ENCODE measurements around the gene NMNAT3. TPM values are rescaled to one million over a fixed set of nuclear protein-coding genes. Genes with fewer than 3 reads are reported as not detected.

The NMNAT3 gene
- total RNA-seq, 1 donor from 2014 or later, result 9.7 TPM

DNA sequence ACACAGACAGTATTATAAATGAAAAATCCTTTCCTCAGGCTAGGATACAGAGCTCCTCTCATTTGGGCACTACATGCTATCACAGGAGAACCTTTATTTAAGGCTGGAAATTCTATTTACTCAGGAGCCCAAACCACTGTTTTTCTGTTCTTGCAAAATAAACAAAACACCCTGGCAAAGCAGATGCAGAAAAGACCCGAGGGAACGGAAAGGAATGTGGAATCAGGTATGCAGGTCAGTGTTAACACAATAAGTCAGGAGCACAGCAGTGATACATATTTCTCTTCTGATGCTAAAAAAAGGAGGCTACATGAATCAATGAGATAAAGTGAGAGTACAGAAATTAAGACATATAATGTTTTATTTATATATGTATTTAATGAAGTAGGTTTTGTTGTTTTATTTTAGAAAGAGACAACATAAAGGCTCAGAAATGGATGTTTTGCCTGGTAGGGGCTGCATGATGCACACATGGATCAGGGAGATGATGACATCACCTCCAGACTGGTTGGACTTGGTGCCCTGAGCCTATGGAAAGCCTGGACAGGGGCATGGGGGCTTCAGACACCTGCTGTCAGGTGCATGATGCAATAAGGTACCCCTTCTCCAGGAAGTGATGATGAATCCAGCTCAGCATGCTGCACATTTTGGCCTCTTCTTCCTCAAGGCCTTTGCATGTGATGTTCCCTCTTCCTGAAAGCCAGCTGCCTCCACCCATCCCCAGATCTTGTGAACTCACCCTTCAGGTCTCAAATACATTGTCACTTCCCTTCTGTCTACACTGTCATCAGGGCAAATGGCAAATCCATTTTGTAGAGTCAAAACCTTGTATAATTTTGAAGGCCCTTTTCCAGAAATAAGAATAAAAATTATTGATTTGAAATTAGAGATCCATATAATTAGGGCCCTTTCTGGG is 119.2 kb downstream of the NMNAT3 start:
- intact Hi-C loops (cut with DNase I), result no loop called here

GRCh38 chr3:139557041-139557440 is 120.7 kb downstream of the NMNAT3 start:
- no peak for DNase-seq (ENCODE audit: low spot score)
- intact Hi-C loops (cut with DNase I), result no loop called here

More for the DNA sequence above, 119.2 kb downstream of the NMNAT3 start:
- DNase-seq (ENCODE audit: low spot score), result no peak

DNA sequence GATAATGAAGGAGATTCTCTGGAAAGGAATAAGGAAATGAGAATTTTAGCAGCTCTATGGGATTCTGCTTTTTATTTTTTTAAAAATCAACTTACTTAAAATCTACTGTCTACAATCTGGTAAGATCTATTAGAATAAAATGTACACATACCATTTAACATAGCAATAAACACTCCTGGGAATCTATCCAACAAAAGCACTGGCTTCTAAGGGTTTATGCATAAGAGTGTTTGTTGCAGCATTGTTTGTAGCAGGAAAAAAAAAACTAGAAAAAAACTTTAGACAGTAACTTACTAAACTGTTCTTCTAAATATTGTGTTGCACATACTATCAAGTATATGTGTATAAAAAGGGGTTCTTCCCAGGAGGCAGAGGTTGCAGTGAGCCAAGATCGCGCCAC is 122.5 kb downstream of the NMNAT3 start:
- no peak for DNase-seq (ENCODE audit: low spot score)
- intact Hi-C loops (cut with DNase I), result no loop called here

- intact Hi-C loops (cut with DNase I), result no loop called here
- DNase-seq (ENCODE audit: low spot score), result no peak
These were observed 123.1 kb downstream of the NMNAT3 start for GRCh38 chr3:139554628-139555027.

- intact Hi-C loops (cut with DNase I), result no loop called here
- no peak for DNase-seq (ENCODE audit: low spot score)
These were observed 125.0 kb downstream of the NMNAT3 start for GRCh38 chr3:139552632-139553365.

DNA sequence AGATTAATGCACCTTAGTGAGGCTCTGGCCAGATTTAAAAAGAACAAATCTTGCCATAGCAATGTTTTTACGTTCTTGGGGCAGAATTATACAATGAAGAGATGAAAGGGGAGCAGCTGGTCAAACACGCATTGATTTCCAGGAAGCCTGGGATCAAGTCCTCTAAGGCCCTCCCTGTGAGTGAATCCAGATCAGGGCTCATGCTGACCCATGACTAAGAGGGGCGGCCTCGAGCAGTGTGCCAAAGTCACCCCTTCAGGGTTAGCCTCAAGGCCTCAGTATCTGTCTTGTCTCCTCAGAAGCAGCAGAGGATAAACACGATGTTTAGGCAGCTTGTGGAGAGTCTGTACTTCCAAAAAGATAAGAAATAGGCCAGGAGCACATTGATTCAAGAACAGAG is 129.0 kb downstream of the NMNAT3 start:
- DNase-seq (ENCODE audit: low spot score), result no peak
- intact Hi-C loops (cut with DNase I), result no loop called here

DNA sequence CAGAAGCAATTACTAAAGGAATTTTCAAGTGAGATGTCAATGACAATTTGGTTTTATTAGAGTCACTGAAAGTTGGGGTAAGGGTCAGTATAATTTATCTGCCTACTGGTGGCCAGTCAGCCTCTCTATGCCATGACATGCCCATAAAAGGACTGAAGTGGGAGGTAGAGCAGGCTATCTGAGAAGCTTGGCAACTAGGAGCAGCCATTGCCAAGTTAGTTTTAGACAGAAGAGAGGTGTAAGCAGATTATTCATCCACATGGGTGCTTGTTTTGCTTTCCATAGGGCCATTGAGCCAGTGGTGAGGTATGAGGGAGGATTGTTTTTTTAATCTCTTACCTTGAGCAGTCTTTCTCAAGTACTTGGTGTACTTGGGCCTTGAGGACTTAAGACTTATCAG is 130.1 kb downstream of the NMNAT3 start:
- intact Hi-C loops (cut with DNase I), result no loop called here
- DNase-seq (ENCODE audit: low spot score), result no peak

- intact Hi-C loops (cut with DNase I), result no loop called here
- DNase-seq (ENCODE audit: low spot score), result no peak
These were observed 131.0 kb downstream of the NMNAT3 start for GRCh38 chr3:139546772-139547171.

- DNase-seq (ENCODE audit: low spot score), result peak; percentile 55
- intact Hi-C loops (cut with DNase I), result no loop called here
These were observed 136.1 kb downstream of the NMNAT3 start for GRCh38 chr3:139541532-139542288.

DNA sequence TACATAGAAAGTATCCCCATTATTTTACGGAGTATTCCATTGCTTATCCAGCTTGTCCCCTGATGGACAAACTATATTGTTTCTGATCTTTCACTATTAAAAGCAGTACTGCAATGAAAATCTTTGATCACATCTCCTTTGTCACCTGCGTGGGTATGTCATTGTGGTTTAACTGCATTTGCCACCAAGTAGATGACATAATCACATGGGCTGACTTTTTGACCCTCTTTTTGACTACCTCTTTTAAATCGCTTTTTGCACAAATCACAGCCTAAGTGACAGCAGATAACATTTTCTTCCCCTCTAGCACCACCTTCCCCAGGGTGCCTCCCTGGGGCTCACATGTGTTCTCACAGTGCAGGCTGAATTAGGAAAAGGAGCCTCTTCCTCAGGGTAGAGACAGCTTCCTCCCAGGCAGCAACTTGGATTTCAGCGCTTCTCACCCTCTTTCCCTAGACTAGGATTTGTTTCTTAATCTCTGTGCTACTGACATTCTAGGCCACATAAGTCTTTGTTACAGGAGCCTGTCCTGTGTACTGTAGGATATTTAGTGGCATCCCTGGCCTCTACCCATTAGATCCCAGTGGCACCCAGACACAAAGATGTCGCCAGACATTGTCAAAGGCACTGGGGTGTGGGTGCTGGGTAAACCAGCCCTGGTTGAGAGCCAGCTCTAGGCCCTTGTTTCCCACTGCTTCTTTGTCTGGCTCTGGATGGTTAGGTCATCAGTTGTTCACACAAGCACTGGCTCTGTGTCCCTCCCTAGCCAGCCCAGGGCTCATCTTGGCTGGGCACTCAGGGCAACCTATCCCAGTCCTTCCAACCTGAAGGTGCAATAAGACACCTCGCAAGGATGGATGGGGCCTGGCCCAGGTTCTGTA is 136.9 kb downstream of the NMNAT3 start:
- DNase-seq (ENCODE audit: low spot score), result peak; percentile 15
- intact Hi-C loops (cut with DNase I), result no loop called here

- peak; percentile 47 for DNase-seq (ENCODE audit: low spot score)
- intact Hi-C loops (cut with DNase I), result no loop called here
These were observed 139.0 kb downstream of the NMNAT3 start for GRCh38 chr3:139538733-139539132.

DNA sequence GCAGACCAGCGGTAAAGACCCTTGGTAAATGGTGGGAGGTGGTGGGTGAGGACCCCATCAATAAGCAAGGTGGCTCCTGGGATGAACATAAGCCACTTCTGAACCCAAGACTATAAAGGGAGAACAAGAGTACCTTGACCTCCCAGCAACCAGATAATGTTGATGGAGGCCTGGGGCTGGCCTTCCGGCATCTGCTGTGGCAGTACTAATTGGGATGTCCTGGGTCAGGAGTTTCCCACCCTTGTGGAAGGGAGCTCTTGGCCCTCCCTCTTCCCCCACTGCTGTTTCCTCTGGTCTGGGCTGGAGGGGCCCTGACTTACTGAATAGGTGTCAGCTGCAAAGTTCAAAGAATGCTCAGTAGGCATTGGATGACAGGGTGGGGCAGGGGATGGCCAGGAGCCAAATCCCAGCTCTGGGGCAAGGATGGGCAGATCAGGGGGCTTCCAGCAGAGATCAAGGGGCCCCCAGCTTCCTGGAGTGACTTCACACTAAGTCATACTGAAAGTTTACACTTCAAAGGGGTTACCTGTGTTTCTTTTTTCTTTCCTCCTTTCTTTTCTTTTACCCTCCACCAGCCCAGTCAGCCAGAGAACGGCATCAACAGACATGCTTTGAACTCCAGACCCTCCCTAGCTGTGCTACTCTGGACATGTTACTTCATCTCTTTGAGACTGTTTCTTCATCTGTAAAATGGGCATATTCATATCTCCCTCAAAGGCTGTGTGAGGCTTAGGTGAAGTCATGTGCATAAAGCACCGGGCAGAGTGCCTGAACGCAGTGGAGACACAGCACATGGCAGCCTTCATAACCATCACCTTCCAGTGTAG is 139.8 kb downstream of the NMNAT3 start:
- intact Hi-C loops (cut with DNase I), result no loop called here
- DNase-seq (ENCODE audit: low spot score), result no peak

DNA sequence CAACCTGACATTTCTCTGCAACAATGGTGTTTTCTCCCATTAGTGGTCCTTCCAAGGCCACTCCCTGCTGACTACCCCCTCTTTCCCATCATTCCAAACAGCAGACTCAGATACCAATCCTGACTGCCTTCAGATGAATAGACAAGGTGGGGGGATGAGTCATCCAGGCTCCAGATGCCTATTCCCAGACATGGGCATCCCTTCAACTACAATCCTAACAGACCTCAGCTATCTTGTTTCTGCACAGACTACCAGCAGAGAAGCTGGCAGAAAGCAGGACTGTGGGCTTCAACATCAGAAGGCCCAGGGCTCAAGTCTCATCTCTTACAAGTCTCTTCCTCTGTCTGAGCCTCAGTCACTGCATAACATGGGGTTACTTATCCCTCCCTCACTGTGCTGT is 140.4 kb downstream of the NMNAT3 start:
- no peak for DNase-seq (ENCODE audit: low spot score)
- intact Hi-C loops (cut with DNase I), result no loop called here

DNA sequence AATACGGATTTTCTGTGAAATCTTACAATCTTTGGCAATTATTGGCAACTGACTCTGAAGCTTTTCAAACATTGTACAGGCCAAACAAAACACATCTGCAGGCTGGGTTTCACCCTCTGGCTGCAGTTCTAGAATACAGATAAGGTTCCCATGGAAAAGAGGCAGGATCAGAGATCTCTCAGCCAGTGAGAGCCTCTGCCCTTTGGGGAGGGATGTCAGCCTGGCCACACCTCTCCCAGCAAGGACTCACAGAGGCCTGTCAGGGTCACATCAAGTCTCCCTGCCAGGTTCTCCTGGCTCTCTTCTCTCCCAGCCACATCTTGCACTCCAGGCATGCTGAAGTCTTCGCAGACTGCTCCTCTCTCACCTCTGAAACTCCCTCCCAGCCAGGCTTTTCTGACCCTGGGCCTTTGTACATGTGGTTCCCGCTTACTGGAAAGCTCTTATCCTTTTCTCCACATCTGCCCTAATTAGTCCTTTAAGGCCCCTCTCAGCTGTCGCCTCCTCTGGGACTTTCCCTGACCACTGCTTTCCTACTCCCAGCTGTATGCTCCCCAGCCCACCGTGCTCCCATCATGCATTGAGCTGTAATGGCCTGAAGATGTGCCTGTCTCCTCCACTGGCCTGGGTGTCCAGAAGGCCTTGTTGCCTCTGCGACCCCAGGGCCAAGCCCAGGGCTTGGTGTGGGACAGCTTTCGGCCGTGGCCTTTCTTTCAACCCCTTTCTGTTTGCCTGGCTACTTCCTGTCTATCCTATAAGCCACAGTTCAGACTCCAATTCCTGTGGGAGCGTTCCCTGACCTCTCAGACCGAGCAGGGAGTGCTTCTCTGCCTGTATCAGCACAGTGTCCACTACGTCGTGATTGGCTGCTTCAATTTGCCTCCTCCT is 142.5 kb downstream of the NMNAT3 start:
- no peak for DNase-seq (ENCODE audit: low spot score)
- intact Hi-C loops (cut with DNase I), result no loop called here

GRCh38 chr3:139534455-139534812 is 143.3 kb downstream of the NMNAT3 start:
- no peak for DNase-seq (ENCODE audit: low spot score)
- intact Hi-C loops (cut with DNase I), result no loop called here

- no peak for DNase-seq (ENCODE audit: low spot score)
- intact Hi-C loops (cut with DNase I), result no loop called here
These were observed 143.9 kb downstream of the NMNAT3 start for GRCh38 chr3:139533781-139534454.

GRCh38 chr3:139532976-139533375 is 144.8 kb downstream of the NMNAT3 start:
- intact Hi-C loops (cut with DNase I), result no loop called here
- DNase-seq (ENCODE audit: low spot score), result no peak

All from cardiac septum (tissue), 1 donor.